GM13976 (cell line): Measurements from ENCODE around the gene DCAF12.
"Not testable (repeated sequence)": the region's sequence is repeated elsewhere in the genome, so short reads cannot be mapped to it uniquely, and the experiment has no call there.

ENCODE experiments used
- DNase-seq: peaks from one replicate; pipeline ENCODE4 v3.0.0; 2012; ENCODE audit warnings: low spot score
- in situ Hi-C: fragments of 300-500 bp; cut with MboI; formaldehyde crosslinking; loops from one replicate; pipeline ENCODE4 v1.12.0; 2022; ENCODE audit warnings: low sequenced_read_pairs, mixed read lengths, inconsistent platforms; ENCODE audit not compliant: unreplicated experiment
- TF ChIP-seq, protein P1 (sequence below): IDR thresholded peaks from 2 replicates; pipeline ENCODE4 v1.5.1; 2012; ENCODE audit warnings: borderline replicate concordance, mild to moderate bottlenecking; ENCODE audit not compliant: insufficient read depth; ENCODE audit errors: extremely low read depth, missing control alignments, control extremely low read depth

Gene DCAF12

DNA sequence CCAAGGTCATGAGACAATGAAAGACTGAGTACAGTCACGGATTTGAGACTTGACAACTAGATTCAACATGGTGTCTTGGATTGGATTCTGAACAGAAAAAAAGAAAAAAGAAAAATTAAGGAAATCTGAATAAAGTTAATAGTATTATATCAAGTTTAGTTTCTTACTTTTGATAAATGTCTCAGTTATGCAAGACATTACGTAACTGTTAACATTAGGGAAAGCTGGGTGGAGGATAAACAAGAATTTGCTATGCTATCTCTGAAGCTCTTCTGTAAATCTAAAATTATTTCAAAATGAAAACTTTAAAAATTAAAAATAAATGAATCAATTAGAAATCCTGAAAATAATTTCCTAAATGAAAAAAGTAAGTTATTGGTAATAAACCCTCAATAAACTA, 14.4 kb upstream of the DCAF12 start:
- TF ChIP-seq, protein P1, sequence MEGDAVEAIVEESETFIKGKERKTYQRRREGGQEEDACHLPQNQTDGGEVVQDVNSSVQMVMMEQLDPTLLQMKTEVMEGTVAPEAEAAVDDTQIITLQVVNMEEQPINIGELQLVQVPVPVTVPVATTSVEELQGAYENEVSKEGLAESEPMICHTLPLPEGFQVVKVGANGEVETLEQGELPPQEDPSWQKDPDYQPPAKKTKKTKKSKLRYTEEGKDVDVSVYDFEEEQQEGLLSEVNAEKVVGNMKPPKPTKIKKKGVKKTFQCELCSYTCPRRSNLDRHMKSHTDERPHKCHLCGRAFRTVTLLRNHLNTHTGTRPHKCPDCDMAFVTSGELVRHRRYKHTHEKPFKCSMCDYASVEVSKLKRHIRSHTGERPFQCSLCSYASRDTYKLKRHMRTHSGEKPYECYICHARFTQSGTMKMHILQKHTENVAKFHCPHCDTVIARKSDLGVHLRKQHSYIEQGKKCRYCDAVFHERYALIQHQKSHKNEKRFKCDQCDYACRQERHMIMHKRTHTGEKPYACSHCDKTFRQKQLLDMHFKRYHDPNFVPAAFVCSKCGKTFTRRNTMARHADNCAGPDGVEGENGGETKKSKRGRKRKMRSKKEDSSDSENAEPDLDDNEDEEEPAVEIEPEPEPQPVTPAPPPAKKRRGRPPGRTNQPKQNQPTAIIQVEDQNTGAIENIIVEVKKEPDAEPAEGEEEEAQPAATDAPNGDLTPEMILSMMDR = no peak
- no peak for DNase-seq
- in situ Hi-C loops = no loop called here

DNA sequence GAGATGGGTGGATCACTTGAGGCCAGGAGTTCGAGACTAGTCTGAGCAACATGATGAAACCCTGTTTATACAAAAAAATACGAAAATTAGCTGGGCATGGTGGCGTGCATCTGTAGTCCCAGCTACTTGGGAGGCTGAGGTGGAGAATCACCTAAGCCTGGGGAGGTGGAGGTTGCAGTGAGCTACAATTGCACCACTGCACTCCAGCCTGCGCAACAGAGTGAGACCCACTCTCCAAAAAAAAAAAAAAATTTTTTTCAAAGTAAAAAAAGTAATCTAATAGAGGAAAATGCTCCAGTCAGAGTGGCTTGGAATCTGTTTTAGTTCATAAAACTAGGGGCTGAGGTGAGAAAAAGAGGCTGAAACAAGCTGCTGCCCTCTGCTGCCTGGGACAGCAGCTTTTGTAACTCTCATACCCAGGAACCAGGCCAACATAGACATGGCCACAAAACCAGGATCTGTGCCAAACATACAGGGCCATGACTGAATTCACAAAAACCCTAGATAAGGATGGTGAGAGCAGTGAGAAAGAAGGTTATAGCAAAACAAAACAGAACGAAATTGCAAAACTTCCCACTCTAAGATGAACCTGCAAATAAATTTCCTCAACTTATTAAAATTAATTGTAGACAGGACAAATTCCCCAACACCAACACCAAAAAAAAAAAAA, 13.1 kb upstream of the DCAF12 start:
- DNase-seq = no peak
- TF ChIP-seq, protein P1 = no peak
- in situ Hi-C loops = no loop called here

GRCh38 chr9:34138644-34139043, 12.1 kb upstream of the DCAF12 start:
- in situ Hi-C loops, DNase-seq: not testable (repeated sequence)

DNA sequence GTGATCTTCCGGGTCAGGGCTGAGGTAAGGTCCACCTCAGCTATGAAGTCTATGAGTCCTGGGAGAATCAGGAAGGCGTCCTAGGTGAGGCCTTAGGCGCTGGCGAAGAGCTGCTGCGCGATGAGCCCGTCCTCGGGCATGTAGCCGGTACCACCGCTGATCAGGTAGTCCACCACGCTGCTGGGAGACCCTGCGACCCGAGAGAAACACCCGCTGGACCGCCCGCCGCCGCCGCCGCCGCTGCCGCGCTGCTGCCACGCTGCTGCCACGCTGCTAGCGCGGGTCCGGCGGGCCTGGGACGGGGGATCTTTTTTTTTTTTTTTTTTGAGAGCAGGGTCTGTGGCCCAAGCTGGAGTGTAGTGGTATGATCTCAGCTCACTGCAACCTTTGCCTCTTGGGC, 8.0 kb upstream of the DCAF12 start:
- no peak for DNase-seq
- TF ChIP-seq, protein P1 = no peak
- in situ Hi-C loops = no loop called here

GRCh38 chr9:34133436-34133949, 7.0 kb upstream of the DCAF12 start:
- in situ Hi-C loops = no loop called here
- DNase-seq = no peak
- TF ChIP-seq, protein P1 = no peak

DNA sequence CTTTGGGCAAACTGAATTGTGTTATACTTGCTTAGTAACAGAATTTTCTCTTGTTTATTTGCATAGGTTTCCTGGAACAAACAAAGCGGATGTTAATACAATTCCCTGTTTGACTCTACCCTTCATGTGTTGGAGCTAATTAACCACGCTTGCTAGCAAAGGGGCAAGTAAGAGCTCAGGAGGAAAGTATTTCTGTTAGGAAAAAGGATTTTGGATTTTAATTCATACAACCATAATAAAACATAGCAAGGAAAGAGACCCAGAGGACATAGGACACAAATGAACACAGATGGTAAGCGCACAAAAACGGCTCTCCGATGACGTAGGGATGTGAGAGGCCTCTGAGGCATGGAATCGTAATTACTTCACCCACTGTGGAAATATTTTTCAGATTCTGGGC, 5.1 kb upstream of the DCAF12 start:
- TF ChIP-seq, protein P1 = no peak
- in situ Hi-C loops = no loop called here
- DNase-seq = no peak

DNA sequence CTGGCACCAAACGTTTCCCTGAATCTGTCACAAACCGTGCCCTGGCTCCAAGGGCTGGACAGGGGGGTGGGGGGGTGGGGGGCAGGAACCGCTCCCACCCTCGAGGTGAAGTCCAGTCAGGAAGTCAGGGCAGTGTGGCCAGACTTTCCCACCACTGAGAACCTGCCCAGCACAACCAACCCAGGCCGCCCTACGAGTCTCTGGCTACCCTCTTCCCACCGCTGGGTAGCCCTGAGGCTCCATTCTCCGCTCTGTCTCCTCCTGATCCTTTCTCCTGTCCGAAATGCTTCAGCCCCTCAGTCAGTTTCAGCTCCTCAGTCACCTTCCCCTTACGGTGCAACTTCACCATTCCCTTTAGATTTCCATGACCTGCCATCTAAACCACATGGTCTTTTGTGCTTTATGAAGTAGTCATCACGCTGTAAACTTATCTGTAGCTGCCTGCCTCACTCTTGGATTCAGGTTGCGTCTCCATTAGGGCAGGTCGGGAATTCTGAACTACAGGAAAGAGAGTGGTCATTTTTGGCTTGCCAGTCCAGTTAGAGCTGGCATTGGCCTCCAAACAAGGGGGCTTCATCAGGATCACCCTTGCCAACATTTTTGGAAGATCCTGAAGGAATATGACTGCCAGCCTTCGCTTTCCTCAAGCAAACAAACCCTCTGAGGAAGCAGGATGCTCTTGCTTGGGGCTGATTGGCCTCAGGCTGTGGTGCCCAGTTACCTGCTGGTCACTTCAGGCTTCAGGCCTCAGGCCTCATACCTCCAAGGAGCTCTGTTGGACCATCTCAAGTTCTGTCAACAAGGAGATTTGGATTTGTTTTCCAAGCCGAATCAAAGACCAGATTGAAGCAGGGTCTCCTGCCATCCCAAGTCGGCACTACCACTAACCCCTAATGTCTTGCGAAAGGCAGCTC, 794 bp upstream of the DCAF12 start:
- in situ Hi-C loops = no loop called here
- TF ChIP-seq, protein P1 = no peak
- no peak for DNase-seq
